Stimulated activated naive CD8-positive, alpha-beta T cell treated with anti-CD3 and anti-CD28 coated beads, Interleukin-15, amount 100 ng/mL, for 72 hours (primary cell): ENCODE measurements around the gene SPOCD1.

Experiments
- ATAC-seq: fragments of 150-1000 bp; cut with Tn5 transposase; 2 replicates; pipeline ENCODE4 v1.10.0; 2021; ENCODE audit warnings: mild to moderate bottlenecking, moderate library complexity
- DNase-seq, 2 donors: peaks; one replicate each; pipeline ENCODE4 v3.0.0; 2021 to 2022
- H3K27ac Mint-ChIP-seq, 2 donors: one replicate each; pipeline ENCODE4 v1.8.0; 2022; ENCODE audit warnings: mild to moderate bottlenecking in 2 of 2, mixed read lengths in 2 of 2, moderate library complexity in 2 of 2
- H3K27me3 Mint-ChIP-seq: one replicate; pipeline ENCODE4 v1.8.0; 2022; ENCODE audit warnings: mixed read lengths
- H3K4me1 Mint-ChIP-seq: one replicate; pipeline ENCODE4 v1.8.0; 2022; ENCODE audit warnings: mild to moderate bottlenecking, mixed read lengths
- H3K4me3 Mint-ChIP-seq, 2 donors: one replicate each; pipeline ENCODE4 v1.8.0; 2022; ENCODE audit warnings: mild to moderate bottlenecking in 2 of 2, mixed read lengths in 2 of 2, moderate library complexity in 1 of 2
- H3K9me3 Mint-ChIP-seq, 2 donors: one replicate each; pipeline ENCODE4 v1.8.0; 2022; ENCODE audit warnings: mixed read lengths in 2 of 2

Gene SPOCD1

GRCh38 chr1:31742462-31743212 is 73.2 kb downstream of the SPOCD1 start:
- Mint-ChIP-seq H3K9me3 (no peaks in the 10 kb centered on the region), H3K27ac (no peak overlapping the region), H3K27me3 (no peaks in the 10 kb centered on the region), H3K4me3 (no peak overlapping the region), H3K4me1 (peaks cover 27% of the 10 kb centered on the region)
- DNase-seq (no peak), ATAC-seq (no peak)
